ENCODE results near the gene RTL10. TPM values are rescaled to one million over a fixed set of nuclear protein-coding genes. Genes with fewer than 3 reads are reported as not detected.

Gene RTL10
- polyA plus RNA-seq, 1 donor = 24.5 TPM

- no peak for DNase-seq
Measured at GRCh38 chr22:19824212-19824925, 30.3 kb downstream of the RTL10 start.

- no peak for DNase-seq
Measured at GRCh38 chr22:19823902-19824211, 30.8 kb downstream of the RTL10 start.

GRCh38 chr22:19823191-19823901 lies 31.3 kb downstream of the RTL10 start:
- DNase-seq = no peak

GRCh38 chr22:19822301-19823117 lies 32.2 kb downstream of the RTL10 start:
- no peak for DNase-seq

GRCh38 chr22:19821523-19822300 lies 33.0 kb downstream of the RTL10 start:
- no peak for DNase-seq

GRCh38 chr22:19820880-19821522 lies 33.7 kb downstream of the RTL10 start:
- no peak for DNase-seq

- no peak for DNase-seq
Measured at GRCh38 chr22:19819911-19820879, 34.5 kb downstream of the RTL10 start.

- no peak for DNase-seq
Measured at GRCh38 chr22:19819208-19819910, 35.3 kb downstream of the RTL10 start.

- no peak for DNase-seq
Measured at GRCh38 chr22:19818324-19819207, 36.1 kb downstream of the RTL10 start.

- no peak for DNase-seq
Measured at GRCh38 chr22:19816372-19817119, 38.1 kb downstream of the RTL10 start.

GRCh38 chr22:19815823-19816290 lies 38.8 kb downstream of the RTL10 start:
- no peak for DNase-seq

- DNase-seq = no peak
Measured at GRCh38 chr22:19815093-19815822, 39.4 kb downstream of the RTL10 start.

GRCh38 chr22:19814428-19814827 lies 40.2 kb downstream of the RTL10 start:
- no peak for DNase-seq

- DNase-seq = no peak
Measured at GRCh38 chr22:19812910-19813309, 41.8 kb downstream of the RTL10 start.

- DNase-seq = no peak
Measured at GRCh38 chr22:19811811-19812771, 42.6 kb downstream of the RTL10 start.

- DNase-seq = no peak
Measured at GRCh38 chr22:19811211-19811621, 43.5 kb downstream of the RTL10 start.

All from left kidney (tissue), 2 donors.